Keratinocyte (primary cell): Measurements from ENCODE around the gene GREM2. TPM values are rescaled to one million over a fixed set of nuclear protein-coding genes. Genes with fewer than 3 reads are reported as not detected.

ENCODE experiments used
- DNase-seq: peaks from one replicate; pipeline ENCODE4 v3.0.0-alpha.2; 2011; ENCODE audit warnings: low read depth, missing footprints, low spot score
- FAIRE-seq: peaks from 2 replicates; lab custom pipeline; 2011; peaks lifted over from hg19 to GRCh38; lab: Jason Lieb, UNC
- H2AFZ ChIP-seq: 2 replicates; pipeline ENCODE4 v1.6.0; 2012; ENCODE audit warnings: low read length, control low read depth, inconsistent platforms; ENCODE audit not compliant: control insufficient read depth
- H3K27ac ChIP-seq: 2 replicates; pipeline ENCODE4 v1.5.1; 2011; ENCODE audit warnings: low read length; ENCODE audit not compliant: control insufficient read depth, insufficient read depth
- H3K27me3 ChIP-seq: 3 replicates; pipeline ENCODE4 v1.6.0; 2011; ENCODE audit warnings: low read length; ENCODE audit not compliant: control insufficient read depth, insufficient read depth; ENCODE audit errors: extremely low read depth
- H3K36me3 ChIP-seq, 2 experiments: 2 replicates in 1 of 2; 3 replicates in 1 of 2; pipeline ENCODE4 v1.5.1; 2011; ENCODE audit warnings: low read length in 2 of 2, mild to moderate bottlenecking in 1 of 2; ENCODE audit not compliant: control insufficient read depth in 2 of 2, insufficient read depth in 2 of 2; ENCODE audit errors: extremely low read depth in 1 of 2
- H3K4me1 ChIP-seq: 3 replicates; pipeline ENCODE4 v1.5.1; 2011; ENCODE audit warnings: low read length; ENCODE audit not compliant: control insufficient read depth, insufficient read depth; ENCODE audit errors: extremely low read depth
- H3K4me2 ChIP-seq: 3 replicates; pipeline ENCODE4 v1.6.0; 2011; ENCODE audit warnings: low read depth, low read length; ENCODE audit not compliant: control insufficient read depth, insufficient read depth; ENCODE audit errors: extremely low read depth
- H3K4me3 ChIP-seq, 3 experiments: fragments of 200-600 bp in 1 of 3; sonication (generic) in 1 of 3; 2 replicates in 2 of 3; 3 replicates in 1 of 3; pipeline ENCODE4 v1.5.1; 2011 to 2016; ENCODE audit warnings: low read length in 3 of 3, mild to moderate bottlenecking in 3 of 3, control low read depth in 2 of 3, inconsistent platforms in 1 of 3, low read depth in 1 of 3, mixed read lengths in 1 of 3, mixed run types in 1 of 3, moderate library complexity in 1 of 3; ENCODE audit not compliant: control insufficient read depth in 2 of 3, insufficient read depth in 2 of 3; ENCODE audit errors: extremely low read depth in 1 of 3
- H3K79me2 ChIP-seq: 2 replicates; pipeline ENCODE4 v1.6.0; 2012; ENCODE audit warnings: low read length; ENCODE audit not compliant: control insufficient read depth, insufficient read depth
- H3K9ac ChIP-seq: 3 replicates; pipeline ENCODE4 v1.6.0; 2011; ENCODE audit warnings: low read length; ENCODE audit not compliant: control insufficient read depth, insufficient read depth; ENCODE audit errors: extremely low read depth
- H3K9me1 ChIP-seq: 3 replicates; pipeline ENCODE4 v1.6.0; 2011; ENCODE audit warnings: low read length; ENCODE audit not compliant: control insufficient read depth, insufficient read depth; ENCODE audit errors: extremely low read depth
- H3K9me3 ChIP-seq: 2 replicates; pipeline ENCODE4 v1.5.1; 2012; ENCODE audit warnings: low read depth, low read length; ENCODE audit not compliant: control insufficient read depth
- H4K20me1 ChIP-seq: 3 replicates; pipeline ENCODE4 v1.6.0; 2011; ENCODE audit warnings: low read length; ENCODE audit not compliant: control insufficient read depth, insufficient read depth; ENCODE audit errors: extremely low read depth
- EZH2 ChIP-seq: IDR thresholded peaks from one replicate; pipeline ENCODE4 v1.6.1; 2012; ENCODE audit warnings: inconsistent platforms, mild to moderate bottlenecking, low read length, moderate library complexity
- dilution Hi-C: fragments of 300-500 bp; cut with MboI; formaldehyde crosslinking; loops from one replicate; pipeline ENCODE4 v1.7.0; 2020; ENCODE audit warnings: low sequenced_read_pairs; ENCODE audit not compliant: extremely low pct_ligation_motif_present
- polyA plus RNA-seq, 5 experiments: library from polyadenylated mRNA; depleted of rRNA in 3 of 5; stranded (reverse) in 3 of 5; stranded (forward) in 1 of 5; unstranded in 1 of 5; fragments of >200 nt; gene quantifications; 1 replicate in 1 of 5; 2 replicates in 3 of 5; 3 replicates in 1 of 5; pipeline versions ENCODE4 v1.2.1 to v1.2.3, GENCODE V29; 2011 to 2012; ENCODE audit warnings: missing spikeins in 2 of 5, low read depth in 1 of 5, low replicate concordance in 1 of 5
- TF ChIP-seq, protein P1 (sequence below), 3 experiments: IDR thresholded peaks in 1 of 3; conservative IDR thresholded peaks in 1 of 3; optimal IDR thresholded peaks in 1 of 3; 2 replicates in 2 of 3; 3 replicates in 1 of 3; pipeline versions ENCODE3 to v1.5.1; 2011; ENCODE audit warnings: low read length in 3 of 3, mild to moderate bottlenecking in 3 of 3, moderate library complexity in 2 of 3, control low read depth in 1 of 3, inconsistent platforms in 1 of 3; ENCODE audit not compliant: insufficient read depth in 2 of 3; ENCODE audit errors: extremely low read depth in 1 of 3

GREM2 gene
- polyA plus RNA-seq, 1 donor (not counting 4 experiments of a cell fraction or from before 2014, with no cell fraction given), result not detected

DNA sequence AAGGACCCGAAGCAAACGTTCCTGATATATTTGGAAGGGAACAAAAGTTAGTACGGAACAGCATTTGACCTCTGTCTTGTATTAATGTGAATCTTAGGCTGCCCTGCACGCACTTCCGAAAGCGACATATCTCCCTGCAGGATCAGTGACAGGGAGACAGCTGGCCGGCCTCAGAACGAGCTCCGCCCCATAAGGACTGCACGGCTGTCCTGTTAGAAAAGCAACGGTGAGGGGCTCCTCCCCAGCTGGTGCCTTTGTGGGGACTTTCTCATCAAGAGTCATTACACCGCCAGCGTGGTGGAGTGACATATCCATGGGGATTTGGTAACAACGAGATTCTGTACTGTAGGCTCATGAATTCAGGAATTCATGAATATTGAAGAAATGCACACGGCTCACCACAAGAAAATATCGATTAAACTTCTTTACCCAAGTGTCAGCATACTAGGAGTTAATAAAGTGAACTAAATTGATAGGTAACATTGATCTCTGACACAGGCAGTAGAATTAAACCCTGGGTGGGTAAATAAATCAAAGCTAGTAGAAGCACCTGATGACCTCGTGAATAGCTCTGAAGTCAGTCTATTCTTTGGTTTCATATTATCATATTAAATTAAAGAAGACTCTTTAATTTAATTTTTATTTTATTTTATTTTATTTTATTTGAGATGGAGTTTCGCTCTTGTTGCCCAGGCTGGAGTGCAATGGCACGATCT lies 8.1 kb upstream of the GREM2 start:
- Histone ChIP-seq H3K4me2 (no peak overlapping the region), H4K20me1 (no peaks in the 10 kb centered on the region), H3K9me3 (no peaks in the 10 kb centered on the region)

GRCh38 chr1:240619357-240619756 lies 7.4 kb upstream of the GREM2 start:
- Histone ChIP-seq H3K27ac (no peak overlapping the region), H3K4me3 (no peak overlapping the region), H3K4me2 (no peak overlapping the region), H3K36me3 (no peaks in the 10 kb centered on the region), H2AFZ (no peak overlapping the region), H3K9me1 (no peaks in the 10 kb centered on the region), H3K9me3 (no peaks in the 10 kb centered on the region), H3K79me2 (no peaks in the 10 kb centered on the region), H3K9ac (no peak overlapping the region), H3K27me3 (no peaks in the 10 kb centered on the region), H3K4me1 (no peaks in the 10 kb centered on the region), H4K20me1 (no peaks in the 10 kb centered on the region)
- dilution Hi-C loops, result no loop called here
- FAIRE-seq (no peak), DNase-seq (no peak)
- TF ChIP-seq, protein P1, sequence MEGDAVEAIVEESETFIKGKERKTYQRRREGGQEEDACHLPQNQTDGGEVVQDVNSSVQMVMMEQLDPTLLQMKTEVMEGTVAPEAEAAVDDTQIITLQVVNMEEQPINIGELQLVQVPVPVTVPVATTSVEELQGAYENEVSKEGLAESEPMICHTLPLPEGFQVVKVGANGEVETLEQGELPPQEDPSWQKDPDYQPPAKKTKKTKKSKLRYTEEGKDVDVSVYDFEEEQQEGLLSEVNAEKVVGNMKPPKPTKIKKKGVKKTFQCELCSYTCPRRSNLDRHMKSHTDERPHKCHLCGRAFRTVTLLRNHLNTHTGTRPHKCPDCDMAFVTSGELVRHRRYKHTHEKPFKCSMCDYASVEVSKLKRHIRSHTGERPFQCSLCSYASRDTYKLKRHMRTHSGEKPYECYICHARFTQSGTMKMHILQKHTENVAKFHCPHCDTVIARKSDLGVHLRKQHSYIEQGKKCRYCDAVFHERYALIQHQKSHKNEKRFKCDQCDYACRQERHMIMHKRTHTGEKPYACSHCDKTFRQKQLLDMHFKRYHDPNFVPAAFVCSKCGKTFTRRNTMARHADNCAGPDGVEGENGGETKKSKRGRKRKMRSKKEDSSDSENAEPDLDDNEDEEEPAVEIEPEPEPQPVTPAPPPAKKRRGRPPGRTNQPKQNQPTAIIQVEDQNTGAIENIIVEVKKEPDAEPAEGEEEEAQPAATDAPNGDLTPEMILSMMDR (optimal IDR thresholded peaks at IDR 0.05 in 1 of 3, IDR thresholded peaks at IDR 0.05 in 1 of 3, conservative IDR thresholded peaks at IDR 0.05 in 1 of 3; ENCODE audit: extremely low read depth in 1 of 3, insufficient read depth in 2 of 3, low read length in 3 of 3), result no peak
- no peak for TF ChIP-seq EZH2

More for the DNA sequence above, 8.1 kb upstream of the GREM2 start:
- H3K79me2 ChIP-seq, result no peaks in the 10 kb centered on the region
- no peak overlapping the region for H2AFZ ChIP-seq
- no peak for TF ChIP-seq EZH2
- TF ChIP-seq, protein P1 (optimal IDR thresholded peaks at IDR 0.05 in 1 of 3, IDR thresholded peaks at IDR 0.05 in 1 of 3, conservative IDR thresholded peaks at IDR 0.05 in 1 of 3; ENCODE audit: extremely low read depth in 1 of 3, insufficient read depth in 2 of 3, low read length in 3 of 3), result no peak
- H3K4me1 ChIP-seq, result no peaks in the 10 kb centered on the region
- FAIRE-seq, result no peak
- no peaks in the 10 kb centered on the region for H3K36me3 ChIP-seq
- H3K27me3 ChIP-seq, result no peaks in the 10 kb centered on the region
- H3K27ac ChIP-seq, result no peak overlapping the region
- DNase-seq, result no peak
- H3K9me1 ChIP-seq, result no peaks in the 10 kb centered on the region
- H3K9ac ChIP-seq, result no peak overlapping the region
- H3K4me3 ChIP-seq, result no peak overlapping the region
- dilution Hi-C loops, result no loop called here
